CD14-positive monocyte (primary cell): ENCODE measurements around the gene CD96. TPM values are rescaled to one million over a fixed set of nuclear protein-coding genes. Genes with fewer than 3 reads are reported as not detected.

Experiments
- DNase-seq, 3 donors: peaks; one replicate each; pipeline ENCODE4 v3.0.0-alpha.2; 2011 to 2022
- H2AFZ ChIP-seq: 2 replicates; pipeline ENCODE4 v1.6.0; 2012; ENCODE audit warnings: mild to moderate bottlenecking, low read depth, low read length, inconsistent platforms; ENCODE audit not compliant: insufficient read depth, poor library complexity, severe bottlenecking
- H3K27ac ChIP-seq, 2 donors: 1 replicate in 1 of 2; 2 replicates in 1 of 2; pipeline ENCODE4 v1.5.1; 2012 to 2013; ENCODE audit warnings: low read length in 2 of 2, control low read depth in 1 of 2, inconsistent platforms in 1 of 2, low read depth in 1 of 2, mild to moderate bottlenecking in 1 of 2
- H3K27me3 ChIP-seq, 2 donors: one replicate each; pipeline versions ENCODE4 v1.6.0 to v1.6.1; 2011 to 2013; ENCODE audit warnings: low read length in 2 of 2; ENCODE audit not compliant: control insufficient read depth in 2 of 2, insufficient read depth in 2 of 2
- H3K36me3 ChIP-seq, 2 donors: replicated peaks in 1 of 2; 1 replicate in 1 of 2; 2 replicates in 1 of 2; pipeline versions ENCODE4 v1.5.1 to v1.6.1; 2012 to 2013; ENCODE audit warnings: low read length in 2 of 2, control low read depth in 1 of 2, inconsistent platforms in 1 of 2, mild to moderate bottlenecking in 1 of 2; ENCODE audit not compliant: insufficient read depth in 2 of 2, control insufficient read depth in 1 of 2
- H3K4me1 ChIP-seq, 2 donors: 1 replicate in 1 of 2; 2 replicates in 1 of 2; pipeline versions ENCODE4 v1.5.1 to v1.6.1; 2012 to 2013; ENCODE audit warnings: low read length in 2 of 2, control low read depth in 1 of 2, inconsistent platforms in 1 of 2, mild to moderate bottlenecking in 1 of 2, moderate library complexity in 1 of 2; ENCODE audit not compliant: insufficient read depth in 2 of 2, control insufficient read depth in 1 of 2
- H3K4me2 ChIP-seq: replicated peaks from 2 replicates; pipeline ENCODE3; 2012; ENCODE audit warnings: low read length, moderate library complexity, mild to moderate bottlenecking; ENCODE audit not compliant: poor library complexity, severe bottlenecking; ENCODE audit errors: extremely low read depth
- H3K4me3 ChIP-seq, 3 experiments: fragments of 200-600 bp in 1 of 3; sonication (generic) in 1 of 3; replicated peaks in 1 of 3; 1 replicate in 2 of 3; 2 replicates in 1 of 3; pipeline ENCODE4 v1.5.1; 2011 to 2013; ENCODE audit warnings: low read length in 3 of 3, mild to moderate bottlenecking in 3 of 3, control low read depth in 2 of 3, low read depth in 2 of 3, inconsistent platforms in 1 of 3, moderate library complexity in 1 of 3
- H3K79me2 ChIP-seq: 2 replicates; pipeline ENCODE4 v1.6.0; 2012; ENCODE audit warnings: mild to moderate bottlenecking, control low read depth, inconsistent platforms, low read length, moderate library complexity; ENCODE audit not compliant: insufficient read depth
- H3K9ac ChIP-seq: 2 replicates; pipeline ENCODE4 v1.6.0; 2017; ENCODE audit warnings: low read length, mild to moderate bottlenecking; ENCODE audit not compliant: insufficient read depth, poor library complexity, severe bottlenecking
- H3K9me3 ChIP-seq, 2 donors: replicated peaks in 1 of 2; 1 replicate in 1 of 2; 2 replicates in 1 of 2; pipeline versions ENCODE4 v1.5.1 to v1.6.1; 2012 to 2013; ENCODE audit warnings: low read length in 2 of 2, control low read depth in 1 of 2; ENCODE audit not compliant: control insufficient read depth in 1 of 2, insufficient read depth in 1 of 2
- H4K20me1 ChIP-seq: 2 replicates; pipeline ENCODE4 v1.6.0; 2012; ENCODE audit warnings: mild to moderate bottlenecking, low read length, control low read depth, moderate library complexity; ENCODE audit not compliant: insufficient read depth
- H3K27ac Mint-ChIP-seq, 7 donors: one replicate each; pipeline ENCODE4 v1.8.0; 2020; ENCODE audit warnings: mild to moderate bottlenecking in 7 of 7, mixed read lengths in 7 of 7, moderate library complexity in 6 of 7, inconsistent platforms in 2 of 7
- H3K27me3 Mint-ChIP-seq, 3 donors: one replicate each; pipeline ENCODE4 v1.8.0; 2021 to 2022; ENCODE audit warnings: low read depth in 3 of 3, mild to moderate bottlenecking in 3 of 3, mixed read lengths in 3 of 3, moderate library complexity in 3 of 3, inconsistent platforms in 1 of 3
- H3K36me3 Mint-ChIP-seq, 2 donors: one replicate each; pipeline ENCODE4 v1.8.0; 2020; ENCODE audit warnings: mixed read lengths in 2 of 2, inconsistent platforms in 1 of 2, mild to moderate bottlenecking in 1 of 2
- H3K4me1 Mint-ChIP-seq: one replicate; pipeline ENCODE4 v1.8.0; 2020; ENCODE audit warnings: mild to moderate bottlenecking, mixed read lengths
- H3K4me3 Mint-ChIP-seq, 2 donors: one replicate each; pipeline ENCODE4 v1.8.0; 2020; ENCODE audit warnings: mild to moderate bottlenecking in 2 of 2, mixed read lengths in 2 of 2, moderate library complexity in 1 of 2
- H3K9me3 Mint-ChIP-seq, 7 donors: one replicate each; pipeline ENCODE4 v1.8.0; 2020 to 2022; ENCODE audit warnings: mixed read lengths in 7 of 7, mild to moderate bottlenecking in 6 of 7, moderate library complexity in 6 of 7, inconsistent platforms in 2 of 7
- CTCF ChIP-seq: fragments of 200-600 bp; IDR thresholded peaks from one replicate; pipeline ENCODE4 v1.8.0; 2022; ENCODE audit warnings: antibody characterized with exemption, mild to moderate bottlenecking
- WGBS: methylation state at CpG from one replicate; pipeline ENCODE4 v1.1.5; 2013; ENCODE audit warnings: missing lambda C conversion rate; ENCODE audit not compliant: insufficient coverage; 5-methylcytosine and 5-hydroxymethylcytosine counted together
- intact Hi-C, 2 donors: fragments of 100-400 bp; cut with micrococcal nuclease; formaldehyde crosslinking; loops; one replicate each; pipeline versions ENCODE4 v1.15.0 to v1.15.1; 2023
- polyA plus RNA-seq, 3 donors: library from polyadenylated mRNA; depleted of rRNA in 1 of 3; unstranded in 2 of 3; stranded (reverse) in 1 of 3; fragments of 300-500 nt in 2 of 3; fragments of >200 nt in 1 of 3; fragmentation: Illumina TruSeq in 2 of 3; gene quantifications; 1 replicate in 2 of 3; 2 replicates in 1 of 3; pipeline ENCODE4 v1.2.3, GENCODE V29; 2012 to 2021

Gene CD96
- polyA plus RNA-seq, 3 donors: 0.05 to 0.97 (median 0.33) TPM

GRCh38 chr3:111592143-111592542 lies 50.1 kb downstream of the CD96 start:
- H3K36me3 Mint-ChIP-seq: no peaks in the 10 kb centered on the region

GRCh38 chr3:111592936-111593335 lies 50.9 kb downstream of the CD96 start:
- H3K4me3 ChIP-seq: no peak overlapping the region
- WGBS: 100% methylated on average over 1 of the region's 5 CpGs
- intact Hi-C loops: no loop called here

More at GRCh38 chr3:111592143-111592542, 50.1 kb downstream of the CD96 start:
- H3K9me3 ChIP-seq: no peaks in the 10 kb centered on the region
- no peak overlapping the region for H3K4me2 ChIP-seq
- no peak for DNase-seq
- H3K4me1 ChIP-seq: no peaks in the 10 kb centered on the region
- H2AFZ ChIP-seq: no peak overlapping the region
- no peak overlapping the region for H3K4me3 ChIP-seq
- H3K27me3 ChIP-seq: no peaks in the 10 kb centered on the region
- no peak for TF ChIP-seq CTCF
- Mint-ChIP-seq H3K4me3 (no peak overlapping the region), H3K27me3 (peaks cover 0 to 1% (median 0%) of the 10 kb centered on the region in 3 donors), H3K9me3 (peaks cover 0 to 4% (median 0%) of the 10 kb centered on the region in 7 donors), H3K4me1 (no peaks in the 10 kb centered on the region), H3K27ac (no peak overlapping the region)
- intact Hi-C loops: no loop called here
- H3K27ac ChIP-seq: no peak overlapping the region
- no peaks in the 10 kb centered on the region for H3K36me3 ChIP-seq
- H3K9ac ChIP-seq: no peak overlapping the region
- H3K79me2 ChIP-seq: no peaks in the 10 kb centered on the region
- H4K20me1 ChIP-seq: no peaks in the 10 kb centered on the region

More at GRCh38 chr3:111592936-111593335, 50.9 kb downstream of the CD96 start:
- Mint-ChIP-seq H3K4me1 (no peaks in the 10 kb centered on the region), H3K4me3 (no peak overlapping the region), H3K9me3 (peaks cover 0 to 4% (median 0%) of the 10 kb centered on the region in 7 donors), H3K27ac (no peak overlapping the region), H3K36me3 (no peaks in the 10 kb centered on the region), H3K27me3 (peaks cover 0 to 1% (median 0%) of the 10 kb centered on the region in 3 donors)
- H3K4me1 ChIP-seq: no peaks in the 10 kb centered on the region
- no peak overlapping the region for H3K27ac ChIP-seq
- no peak overlapping the region for H3K4me2 ChIP-seq
- H2AFZ ChIP-seq: no peak overlapping the region
- TF ChIP-seq CTCF: no peak
- H3K36me3 ChIP-seq: no peaks in the 10 kb centered on the region
- no peaks in the 10 kb centered on the region for H4K20me1 ChIP-seq
- no peaks in the 10 kb centered on the region for H3K9me3 ChIP-seq
- H3K9ac ChIP-seq: no peak overlapping the region
- DNase-seq: no peak
- H3K27me3 ChIP-seq: no peaks in the 10 kb centered on the region
- H3K79me2 ChIP-seq: no peaks in the 10 kb centered on the region
